Measurements from ENCODE around the gene WDR77. TPM values are rescaled to one million over a fixed set of nuclear protein-coding genes. Genes with fewer than 3 reads are reported as not detected.
A peak's percentile ranks its signal among the peaks of the same experiment; 100 is the strongest.

Gene WDR77
- total RNA-seq, 1 donor: 29.7 TPM

GRCh38 chr1:111402083-111402482, 47.0 kb downstream of the WDR77 start:
- no peak overlapping the region for H3K4me2 ChIP-seq (ENCODE audit: insufficient read depth, low read length)
- H3K79me2 ChIP-seq (ENCODE audit: insufficient read depth, low read length): no peaks in the 10 kb centered on the region
- no peak for TF ChIP-seq CTCF (IDR thresholded peaks at IDR 0.05; ENCODE audit: extremely low read depth, low read depth, low read length)
- H3K4me1 ChIP-seq (ENCODE audit: insufficient read depth, low read length): no peaks in the 10 kb centered on the region
- H2AFZ ChIP-seq (ENCODE audit: low read length): no peak overlapping the region
- no peaks in the 10 kb centered on the region for H4K20me1 ChIP-seq (ENCODE audit: insufficient read depth, low read length)
- H3K9me3 ChIP-seq (ENCODE audit: low read depth, low read length): no peaks in the 10 kb centered on the region
- H3K4me3 ChIP-seq (ENCODE audit: insufficient read depth, low read length): no peak overlapping the region
- no peak for DNase-seq (ENCODE audit: insufficient read length, low spot score, missing footprints)
- no peaks in the 10 kb centered on the region for H3K36me3 ChIP-seq (ENCODE audit: insufficient read depth, low read length)
- peaks cover 16% of the 10 kb centered on the region for H3K27me3 ChIP-seq (ENCODE audit: insufficient read depth, low read length)
- no peak overlapping the region for H3K27ac ChIP-seq (ENCODE audit: low read depth, low read length)

- Histone ChIP-seq H3K36me3 (ENCODE audit: insufficient read depth, low read length) (no peaks in the 10 kb centered on the region), H3K4me3 (ENCODE audit: insufficient read depth, low read length) (no peak overlapping the region), H3K9me3 (ENCODE audit: low read depth, low read length) (no peaks in the 10 kb centered on the region), H3K4me2 (ENCODE audit: insufficient read depth, low read length) (peak overlapping the region; percentile 66), H2AFZ (ENCODE audit: low read length) (peak overlapping the region; percentile 71), H3K27ac (ENCODE audit: low read depth, low read length) (no peak overlapping the region), H4K20me1 (ENCODE audit: insufficient read depth, low read length) (no peaks in the 10 kb centered on the region), H3K4me1 (ENCODE audit: insufficient read depth, low read length) (no peaks in the 10 kb centered on the region), H3K27me3 (ENCODE audit: insufficient read depth, low read length) (peaks cover 16% of the 10 kb centered on the region), H3K79me2 (ENCODE audit: insufficient read depth, low read length) (no peaks in the 10 kb centered on the region)
- TF ChIP-seq CTCF (IDR thresholded peaks at IDR 0.05; ENCODE audit: extremely low read depth, low read depth, low read length): peak; percentile 66
- DNase-seq (ENCODE audit: insufficient read length, low spot score, missing footprints): no peak
These were observed 49.1 kb downstream of the WDR77 start for GRCh38 chr1:111399792-111400610.

- Histone ChIP-seq H4K20me1 (ENCODE audit: insufficient read depth, low read length) (no peaks in the 10 kb centered on the region), H3K36me3 (ENCODE audit: insufficient read depth, low read length) (no peaks in the 10 kb centered on the region)
- TF ChIP-seq CTCF (IDR thresholded peaks at IDR 0.05; ENCODE audit: extremely low read depth, low read depth, low read length): no peak
These were observed 56.6 kb downstream of the WDR77 start for GRCh38 chr1:111392460-111392945.

GRCh38 chr1:111392042-111392441, 57.0 kb downstream of the WDR77 start:
- no peak overlapping the region for H2AFZ ChIP-seq (ENCODE audit: low read length)
- no peak overlapping the region for H3K4me2 ChIP-seq (ENCODE audit: insufficient read depth, low read length)
- no peaks in the 10 kb centered on the region for H3K79me2 ChIP-seq (ENCODE audit: insufficient read depth, low read length)
- peaks cover 16% of the 10 kb centered on the region for H3K27me3 ChIP-seq (ENCODE audit: insufficient read depth, low read length)
- no peak for DNase-seq (ENCODE audit: insufficient read length, low spot score, missing footprints)
- no peaks in the 10 kb centered on the region for H3K36me3 ChIP-seq (ENCODE audit: insufficient read depth, low read length)
- no peak overlapping the region for H3K4me3 ChIP-seq (ENCODE audit: insufficient read depth, low read length)
- H3K27ac ChIP-seq (ENCODE audit: low read depth, low read length): no peak overlapping the region
- H3K9me3 ChIP-seq (ENCODE audit: low read depth, low read length): no peaks in the 10 kb centered on the region
- H3K4me1 ChIP-seq (ENCODE audit: insufficient read depth, low read length): no peaks in the 10 kb centered on the region
- no peaks in the 10 kb centered on the region for H4K20me1 ChIP-seq (ENCODE audit: insufficient read depth, low read length)
- TF ChIP-seq CTCF (IDR thresholded peaks at IDR 0.05; ENCODE audit: extremely low read depth, low read depth, low read length): no peak

More at GRCh38 chr1:111392460-111392945, 56.6 kb downstream of the WDR77 start:
- Histone ChIP-seq H3K4me2 (ENCODE audit: insufficient read depth, low read length) (no peak overlapping the region), H3K4me1 (ENCODE audit: insufficient read depth, low read length) (no peaks in the 10 kb centered on the region), H3K4me3 (ENCODE audit: insufficient read depth, low read length) (no peak overlapping the region), H3K9me3 (ENCODE audit: low read depth, low read length) (no peaks in the 10 kb centered on the region), H2AFZ (ENCODE audit: low read length) (no peak overlapping the region), H3K27me3 (ENCODE audit: insufficient read depth, low read length) (peaks cover 16% of the 10 kb centered on the region), H3K79me2 (ENCODE audit: insufficient read depth, low read length) (no peaks in the 10 kb centered on the region), H3K27ac (ENCODE audit: low read depth, low read length) (no peak overlapping the region)
- DNase-seq (ENCODE audit: insufficient read length, low spot score, missing footprints): no peak
